HEK293 (cell line): ENCODE measurements around the gene PTPRK.

ENCODE experiments used
- CTCF ChIA-PET: fragments of 350-600 bp; formaldehyde crosslinking; extraction: SDS; loops from one replicate; lab custom pipeline; 2021; ENCODE audit warnings: antibody characterized with exemption; lab: Yijun Ruan, JAX
- POLR2A ChIA-PET: fragments of 300-600 bp; formaldehyde crosslinking; extraction: SDS; loops from one replicate; lab custom pipeline; 2020; ENCODE audit warnings: antibody characterized with exemption, inconsistent platforms; lab: Yijun Ruan, JAX
- H3K27ac ChIP-seq: fragments of 200-500 bp; sonication (Bioruptor generic); 2 replicates; pipeline ENCODE4 v1.5.1; 2014; ENCODE audit warnings: low read depth, low read length, control low read depth, inconsistent platforms; ENCODE audit errors: extremely low read depth
- H3K36me3 ChIP-seq, 2 experiments: fragments of 200-500 bp in 1 of 2; sonication (Bioruptor generic) in 1 of 2; 1 replicate in 1 of 2; 2 replicates in 1 of 2; pipeline ENCODE4 v1.5.1; 2014 to 2017; ENCODE audit warnings: inconsistent platforms in 2 of 2, low read length in 2 of 2; ENCODE audit not compliant: control insufficient read depth in 2 of 2, insufficient read depth in 1 of 2
- H3K4me1 ChIP-seq: fragments of 200-500 bp; sonication (Bioruptor generic); 2 replicates; pipeline ENCODE4 v1.5.1; 2014; ENCODE audit warnings: mild to moderate bottlenecking, low read length, inconsistent platforms; ENCODE audit not compliant: control insufficient read depth, insufficient read depth
- H3K4me3 ChIP-seq: 2 replicates; pipeline ENCODE4 v1.5.1; 2011; ENCODE audit warnings: low read depth, mild to moderate bottlenecking, control low read depth, low read length, moderate library complexity
- H3K9me3 ChIP-seq: fragments of 200-500 bp; sonication (Bioruptor generic); 2 replicates; pipeline ENCODE4 v1.5.1; 2014; ENCODE audit warnings: low read depth, low read length, inconsistent platforms; ENCODE audit not compliant: control insufficient read depth, insufficient read depth
- FEZF1 ChIP-seq: fragments of 450-650 bp; formaldehyde crosslinking; IDR thresholded peaks from 2 replicates; pipeline ENCODE4 v1.5.1; 2016; ENCODE audit warnings: missing biosample characterization, missing genetic modification characterization
- PRDM1 ChIP-seq: fragments of 450-650 bp; formaldehyde crosslinking; IDR thresholded peaks from 2 replicates; pipeline ENCODE4; 2016; ENCODE audit warnings: missing biosample characterization, missing genetic modification characterization
- YY2 ChIP-seq: fragments of 450-650 bp; formaldehyde crosslinking; IDR thresholded peaks from 2 replicates; pipeline ENCODE4 v1.5.1; 2016; ENCODE audit warnings: missing biosample characterization, missing genetic modification characterization
- ZNF132 ChIP-seq: fragments of 450-650 bp; formaldehyde crosslinking; IDR thresholded peaks from 2 replicates; pipeline ENCODE4 v1.5.1; 2017; ENCODE audit warnings: missing biosample characterization, missing genetic modification characterization, borderline replicate concordance
- ZNF16 ChIP-seq: fragments of 450-650 bp; formaldehyde crosslinking; IDR thresholded peaks from 2 replicates; pipeline ENCODE4 v1.5.1; 2016; ENCODE audit warnings: low read depth, missing biosample characterization, missing genetic modification characterization
- ZNF202 ChIP-seq: fragments of 450-650 bp; formaldehyde crosslinking; IDR thresholded peaks from 2 replicates; pipeline ENCODE4 v1.5.1; 2016; ENCODE audit warnings: missing biosample characterization, missing genetic modification characterization, borderline replicate concordance
- ZNF239 ChIP-seq: fragments of 450-650 bp; formaldehyde crosslinking; IDR thresholded peaks from 2 replicates; pipeline ENCODE4 v1.5.1; 2016; ENCODE audit warnings: missing biosample characterization, missing genetic modification characterization
- ZNF426 ChIP-seq: fragments of 450-650 bp; formaldehyde crosslinking; IDR thresholded peaks from 2 replicates; pipeline ENCODE4 v1.5.1; 2017; ENCODE audit warnings: missing biosample characterization, missing genetic modification characterization, mild to moderate bottlenecking, inconsistent platforms, moderate library complexity
- ZNF530 ChIP-seq: fragments of 450-650 bp; formaldehyde crosslinking; IDR thresholded peaks from 2 replicates; pipeline ENCODE4 v1.5.1; 2016; ENCODE audit warnings: low read depth, missing biosample characterization, missing genetic modification characterization
- ZNF549 ChIP-seq: fragments of 450-650 bp; IDR thresholded peaks from 2 replicates; pipeline ENCODE4 v1.5.1; 2018; ENCODE audit warnings: missing biosample characterization, missing genetic modification characterization, mild to moderate bottlenecking, inconsistent platforms, moderate library complexity
- ZNF555 ChIP-seq: fragments of 450-650 bp; formaldehyde crosslinking; conservative IDR thresholded peaks from 2 replicates; pipeline ENCODE4 v1.5.1; 2017; ENCODE audit warnings: missing biosample characterization, mild to moderate bottlenecking, missing genetic modification characterization, inconsistent platforms
- ZNF677 ChIP-seq: fragments of 450-650 bp; IDR thresholded peaks from 2 replicates; pipeline ENCODE4 v1.5.0; 2018; ENCODE audit warnings: missing biosample characterization, mild to moderate bottlenecking, missing genetic modification characterization, moderate library complexity
- ZNF791 ChIP-seq: fragments of 450-650 bp; formaldehyde crosslinking; IDR thresholded peaks from 2 replicates; pipeline ENCODE4 v1.5.1; 2016; ENCODE audit warnings: missing biosample characterization, missing genetic modification characterization
- ZNF843 ChIP-seq: fragments of 450-650 bp; formaldehyde crosslinking; IDR thresholded peaks from 2 replicates; pipeline ENCODE4 v1.5.1; 2016; ENCODE audit warnings: missing biosample characterization, missing genetic modification characterization
- ZSCAN18 ChIP-seq: fragments of 450-650 bp; formaldehyde crosslinking; IDR thresholded peaks from 2 replicates; pipeline ENCODE4 v1.5.1; 2016; ENCODE audit warnings: missing biosample characterization, missing genetic modification characterization
- TF ChIP-seq, protein P1 (sequence below): fragments of 450-650 bp; formaldehyde crosslinking; IDR thresholded peaks from 2 replicates; pipeline ENCODE4 v1.5.1; 2017; ENCODE audit warnings: missing biosample characterization, missing genetic modification characterization
- TF ChIP-seq, protein P2 (sequence below): fragments of 450-650 bp; formaldehyde crosslinking; IDR thresholded peaks from 2 replicates; pipeline ENCODE4 v1.5.1; 2016; ENCODE audit warnings: missing biosample characterization, missing genetic modification characterization, borderline replicate concordance
- TF ChIP-seq, protein P3 (sequence below): fragments of 450-650 bp; formaldehyde crosslinking; IDR thresholded peaks from 2 replicates; pipeline ENCODE4 v1.5.1; 2016; ENCODE audit warnings: missing biosample characterization, missing genetic modification characterization

Gene PTPRK

DNA sequence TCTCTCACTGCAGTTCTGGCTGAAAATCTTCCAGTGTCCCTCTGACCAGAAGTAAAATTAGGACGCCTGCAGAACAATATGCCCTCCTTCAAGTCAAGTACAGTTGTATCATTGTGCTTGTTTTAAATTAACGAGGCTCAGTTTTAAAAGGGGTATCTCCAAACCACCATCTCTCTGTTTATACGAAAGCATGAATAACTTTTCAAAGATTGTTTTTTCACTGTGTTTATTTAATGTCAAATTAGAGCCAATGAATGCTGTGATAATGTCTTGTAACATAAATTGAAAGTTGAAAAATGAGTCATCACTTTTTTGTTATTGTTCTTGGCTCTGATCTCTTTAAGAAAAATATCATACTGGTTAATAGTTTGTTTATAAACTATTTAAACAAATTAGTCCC, 388.8 kb downstream of the PTPRK start (continued):
- TF ChIP-seq FEZF1 (tag by site-specific recombination): peak; percentile 42; the same call in 1 of the 2 replicates
- TF ChIP-seq ZNF843 (tag by site-specific recombination): peak; percentile 70
- no peak for TF ChIP-seq ZNF202
- TF ChIP-seq ZNF791 (tag by site-specific recombination): no peak
- TF ChIP-seq ZNF677 (tag by site-specific recombination): no peak
- 0 out of 2 replicates have a peak, but pooled peaks have one; percentile 5 for TF ChIP-seq ZNF555 (tag by site-specific recombination)
- TF ChIP-seq, protein P1, sequence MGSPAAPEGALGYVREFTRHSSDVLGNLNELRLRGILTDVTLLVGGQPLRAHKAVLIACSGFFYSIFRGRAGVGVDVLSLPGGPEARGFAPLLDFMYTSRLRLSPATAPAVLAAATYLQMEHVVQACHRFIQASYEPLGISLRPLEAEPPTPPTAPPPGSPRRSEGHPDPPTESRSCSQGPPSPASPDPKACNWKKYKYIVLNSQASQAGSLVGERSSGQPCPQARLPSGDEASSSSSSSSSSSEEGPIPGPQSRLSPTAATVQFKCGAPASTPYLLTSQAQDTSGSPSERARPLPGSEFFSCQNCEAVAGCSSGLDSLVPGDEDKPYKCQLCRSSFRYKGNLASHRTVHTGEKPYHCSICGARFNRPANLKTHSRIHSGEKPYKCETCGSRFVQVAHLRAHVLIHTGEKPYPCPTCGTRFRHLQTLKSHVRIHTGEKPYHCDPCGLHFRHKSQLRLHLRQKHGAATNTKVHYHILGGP (tag by site-specific recombination): peak; percentile 93

DNA sequence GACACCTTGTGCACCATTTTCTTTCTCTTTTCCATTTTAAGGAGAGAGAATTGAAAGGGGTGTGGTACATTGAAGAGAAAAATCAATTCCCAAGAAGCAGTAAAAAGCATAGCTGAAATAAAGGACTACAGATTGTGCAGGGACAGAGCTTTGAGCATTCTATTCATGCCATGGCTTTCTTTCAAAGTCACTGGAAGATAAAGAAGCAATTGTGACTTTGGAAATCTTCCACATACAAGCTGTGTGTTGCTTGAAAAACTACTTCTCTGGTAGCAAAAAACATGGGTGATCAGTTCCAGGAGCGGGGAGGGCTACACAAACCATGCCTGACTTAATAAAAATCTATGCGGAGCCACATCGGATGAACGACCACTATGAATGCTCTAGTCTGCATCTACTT, 389.4 kb downstream of the PTPRK start:
- H3K4me1 ChIP-seq: peaks cover 7% of the 10 kb centered on the region
- POLR2A ChIA-PET: no interaction called here
- CTCF ChIA-PET: interaction anchor here (0.6 to 1.0 kb wide), 4 partner anchors 10 to 1112 kb away, joined by 3 to 4 read pairs (median 3); no protein-coding TSS in a partner anchor
- TF ChIP-seq ZSCAN18 (tag by site-specific recombination): no peak
- no peak for TF ChIP-seq ZNF239 (tag by site-specific recombination)
- TF ChIP-seq YY2: no peak
- no peak for TF ChIP-seq ZNF530
- TF ChIP-seq, protein P2, sequence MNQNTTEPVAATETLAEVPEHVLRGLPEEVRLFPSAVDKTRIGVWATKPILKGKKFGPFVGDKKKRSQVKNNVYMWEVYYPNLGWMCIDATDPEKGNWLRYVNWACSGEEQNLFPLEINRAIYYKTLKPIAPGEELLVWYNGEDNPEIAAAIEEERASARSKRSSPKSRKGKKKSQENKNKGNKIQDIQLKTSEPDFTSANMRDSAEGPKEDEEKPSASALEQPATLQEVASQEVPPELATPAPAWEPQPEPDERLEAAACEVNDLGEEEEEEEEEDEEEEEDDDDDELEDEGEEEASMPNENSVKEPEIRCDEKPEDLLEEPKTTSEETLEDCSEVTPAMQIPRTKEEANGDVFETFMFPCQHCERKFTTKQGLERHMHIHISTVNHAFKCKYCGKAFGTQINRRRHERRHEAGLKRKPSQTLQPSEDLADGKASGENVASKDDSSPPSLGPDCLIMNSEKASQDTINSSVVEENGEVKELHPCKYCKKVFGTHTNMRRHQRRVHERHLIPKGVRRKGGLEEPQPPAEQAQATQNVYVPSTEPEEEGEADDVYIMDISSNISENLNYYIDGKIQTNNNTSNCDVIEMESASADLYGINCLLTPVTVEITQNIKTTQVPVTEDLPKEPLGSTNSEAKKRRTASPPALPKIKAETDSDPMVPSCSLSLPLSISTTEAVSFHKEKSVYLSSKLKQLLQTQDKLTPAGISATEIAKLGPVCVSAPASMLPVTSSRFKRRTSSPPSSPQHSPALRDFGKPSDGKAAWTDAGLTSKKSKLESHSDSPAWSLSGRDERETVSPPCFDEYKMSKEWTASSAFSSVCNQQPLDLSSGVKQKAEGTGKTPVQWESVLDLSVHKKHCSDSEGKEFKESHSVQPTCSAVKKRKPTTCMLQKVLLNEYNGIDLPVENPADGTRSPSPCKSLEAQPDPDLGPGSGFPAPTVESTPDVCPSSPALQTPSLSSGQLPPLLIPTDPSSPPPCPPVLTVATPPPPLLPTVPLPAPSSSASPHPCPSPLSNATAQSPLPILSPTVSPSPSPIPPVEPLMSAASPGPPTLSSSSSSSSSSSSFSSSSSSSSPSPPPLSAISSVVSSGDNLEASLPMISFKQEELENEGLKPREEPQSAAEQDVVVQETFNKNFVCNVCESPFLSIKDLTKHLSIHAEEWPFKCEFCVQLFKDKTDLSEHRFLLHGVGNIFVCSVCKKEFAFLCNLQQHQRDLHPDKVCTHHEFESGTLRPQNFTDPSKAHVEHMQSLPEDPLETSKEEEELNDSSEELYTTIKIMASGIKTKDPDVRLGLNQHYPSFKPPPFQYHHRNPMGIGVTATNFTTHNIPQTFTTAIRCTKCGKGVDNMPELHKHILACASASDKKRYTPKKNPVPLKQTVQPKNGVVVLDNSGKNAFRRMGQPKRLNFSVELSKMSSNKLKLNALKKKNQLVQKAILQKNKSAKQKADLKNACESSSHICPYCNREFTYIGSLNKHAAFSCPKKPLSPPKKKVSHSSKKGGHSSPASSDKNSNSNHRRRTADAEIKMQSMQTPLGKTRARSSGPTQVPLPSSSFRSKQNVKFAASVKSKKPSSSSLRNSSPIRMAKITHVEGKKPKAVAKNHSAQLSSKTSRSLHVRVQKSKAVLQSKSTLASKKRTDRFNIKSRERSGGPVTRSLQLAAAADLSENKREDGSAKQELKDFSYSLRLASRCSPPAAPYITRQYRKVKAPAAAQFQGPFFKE: no peak
- no peak for TF ChIP-seq ZNF132 (tag by site-specific recombination)
- TF ChIP-seq PRDM1: no peak
- TF ChIP-seq FEZF1 (tag by site-specific recombination): no peak
- TF ChIP-seq, protein P3, sequence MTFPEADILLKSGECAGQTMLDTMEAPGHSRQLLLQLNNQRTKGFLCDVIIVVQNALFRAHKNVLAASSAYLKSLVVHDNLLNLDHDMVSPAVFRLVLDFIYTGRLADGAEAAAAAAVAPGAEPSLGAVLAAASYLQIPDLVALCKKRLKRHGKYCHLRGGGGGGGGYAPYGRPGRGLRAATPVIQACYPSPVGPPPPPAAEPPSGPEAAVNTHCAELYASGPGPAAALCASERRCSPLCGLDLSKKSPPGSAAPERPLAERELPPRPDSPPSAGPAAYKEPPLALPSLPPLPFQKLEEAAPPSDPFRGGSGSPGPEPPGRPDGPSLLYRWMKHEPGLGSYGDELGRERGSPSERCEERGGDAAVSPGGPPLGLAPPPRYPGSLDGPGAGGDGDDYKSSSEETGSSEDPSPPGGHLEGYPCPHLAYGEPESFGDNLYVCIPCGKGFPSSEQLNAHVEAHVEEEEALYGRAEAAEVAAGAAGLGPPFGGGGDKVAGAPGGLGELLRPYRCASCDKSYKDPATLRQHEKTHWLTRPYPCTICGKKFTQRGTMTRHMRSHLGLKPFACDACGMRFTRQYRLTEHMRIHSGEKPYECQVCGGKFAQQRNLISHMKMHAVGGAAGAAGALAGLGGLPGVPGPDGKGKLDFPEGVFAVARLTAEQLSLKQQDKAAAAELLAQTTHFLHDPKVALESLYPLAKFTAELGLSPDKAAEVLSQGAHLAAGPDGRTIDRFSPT (tag by site-specific recombination): no peak
- TF ChIP-seq ZNF16: no peak
- no peak for TF ChIP-seq ZNF426 (tag by site-specific recombination)
- no peak for TF ChIP-seq ZNF549 (tag by site-specific recombination)
- no peaks in the 10 kb centered on the region for H3K9me3 ChIP-seq
- H3K27ac ChIP-seq: no peak overlapping the region
- no peak overlapping the region for H3K4me3 ChIP-seq
- H3K36me3 ChIP-seq: no peaks in the 10 kb centered on the region
